Adrenal gland (tissue), 5 donors: ENCODE data around the gene ALPK3.

Source experiments
- POLR2A ChIP-seq, 2 donors: fragments of 450-650 bp; IDR thresholded peaks; one replicate each; pipeline ENCODE4 v1.6.1; 2017; ENCODE audit warnings: antibody characterized with exemption in 2 of 2, mild to moderate bottlenecking in 2 of 2, moderate library complexity in 1 of 2
- TF ChIP-seq, protein P1 (sequence below), 6 experiments: fragments of 450-650 bp in 4 of 6; fragments of 200-600 bp in 2 of 6; sonication (generic) in 1 of 6; IDR thresholded peaks; 1 replicate in 5 of 6; 2 replicates in 1 of 6; pipeline versions ENCODE4 v1.5.1 to v1.8.0; 2016 to 2021; ENCODE audit warnings: antibody characterized with exemption in 6 of 6, mild to moderate bottlenecking in 2 of 6, moderate library complexity in 1 of 6
- donor health status: DM: no; HTN: no; CAD: no.

DNA sequence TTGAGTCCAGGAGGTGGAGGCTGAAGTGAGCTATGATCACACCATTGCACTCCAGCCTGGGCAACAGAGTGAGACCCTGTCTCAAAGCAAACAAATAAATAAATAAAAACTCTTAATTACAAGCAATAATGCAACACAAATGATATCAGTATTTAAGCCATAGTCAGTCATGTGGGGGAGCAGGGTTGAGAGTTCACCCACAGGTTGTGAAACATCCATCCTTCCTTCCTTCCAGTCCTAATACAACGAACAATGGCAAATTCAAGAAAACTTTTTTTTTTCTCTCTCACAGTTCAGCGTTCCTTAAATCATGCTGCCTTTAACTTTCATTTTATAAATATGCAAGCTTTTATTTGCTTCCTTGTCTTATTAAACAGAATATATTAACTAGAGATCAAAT is 44.7 kb upstream of the ALPK3 start:
- no peak for TF ChIP-seq POLR2A (IDR thresholded peaks at IDR 0.05)
- TF ChIP-seq, protein P1, sequence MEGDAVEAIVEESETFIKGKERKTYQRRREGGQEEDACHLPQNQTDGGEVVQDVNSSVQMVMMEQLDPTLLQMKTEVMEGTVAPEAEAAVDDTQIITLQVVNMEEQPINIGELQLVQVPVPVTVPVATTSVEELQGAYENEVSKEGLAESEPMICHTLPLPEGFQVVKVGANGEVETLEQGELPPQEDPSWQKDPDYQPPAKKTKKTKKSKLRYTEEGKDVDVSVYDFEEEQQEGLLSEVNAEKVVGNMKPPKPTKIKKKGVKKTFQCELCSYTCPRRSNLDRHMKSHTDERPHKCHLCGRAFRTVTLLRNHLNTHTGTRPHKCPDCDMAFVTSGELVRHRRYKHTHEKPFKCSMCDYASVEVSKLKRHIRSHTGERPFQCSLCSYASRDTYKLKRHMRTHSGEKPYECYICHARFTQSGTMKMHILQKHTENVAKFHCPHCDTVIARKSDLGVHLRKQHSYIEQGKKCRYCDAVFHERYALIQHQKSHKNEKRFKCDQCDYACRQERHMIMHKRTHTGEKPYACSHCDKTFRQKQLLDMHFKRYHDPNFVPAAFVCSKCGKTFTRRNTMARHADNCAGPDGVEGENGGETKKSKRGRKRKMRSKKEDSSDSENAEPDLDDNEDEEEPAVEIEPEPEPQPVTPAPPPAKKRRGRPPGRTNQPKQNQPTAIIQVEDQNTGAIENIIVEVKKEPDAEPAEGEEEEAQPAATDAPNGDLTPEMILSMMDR (IDR thresholded peaks at IDR 0.05) = no peak
